GM18861 (cell line): ENCODE data around the gene LY6G6D.
"Not testable (repeated sequence)": the region's sequence is repeated elsewhere in the genome, so short reads cannot be mapped to it uniquely, and the experiment has no call there.

Experiments
- ATAC-seq: cut with Tn5 transposase; IDR thresholded peaks from one replicate; pipeline ENCODE4 v1.9.1; 2021; ENCODE audit not compliant: unreplicated experiment

LY6G6D gene

GRCh38 chr6:31691564-31692108 lies 23.5 kb upstream of the LY6G6D start:
- ATAC-seq: no peak

- no peak for ATAC-seq
Observed at GRCh38 chr6:31692353-31692752, 22.8 kb upstream of the LY6G6D start.

GRCh38 chr6:31692886-31693285 lies 22.3 kb upstream of the LY6G6D start:
- ATAC-seq: no peak

DNA sequence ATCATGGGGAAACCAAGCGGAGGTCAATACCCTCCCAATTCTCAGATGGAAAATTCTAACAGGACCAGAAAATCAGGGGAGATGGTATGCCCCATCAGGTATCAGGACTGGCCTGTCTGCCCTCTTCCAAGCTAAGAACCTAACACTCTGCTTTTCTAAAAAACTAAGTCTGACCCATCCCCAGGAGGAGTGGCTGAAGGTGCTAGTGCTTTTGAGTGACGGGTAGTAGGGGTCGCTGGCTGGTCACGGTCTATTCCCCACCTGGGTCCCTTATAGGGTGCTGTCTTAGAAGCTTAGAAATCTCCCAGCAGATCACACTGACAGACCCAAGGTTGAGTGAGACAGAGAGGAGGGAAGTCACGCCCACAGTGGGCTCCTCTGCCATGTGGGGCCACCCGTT lies 21.6 kb upstream of the LY6G6D start:
- ATAC-seq: no peak

GRCh38 chr6:31697555-31697954 lies 17.6 kb upstream of the LY6G6D start:
- no peak for ATAC-seq

GRCh38 chr6:31700740-31701401 lies 14.3 kb upstream of the LY6G6D start:
- ATAC-seq: no peak

DNA sequence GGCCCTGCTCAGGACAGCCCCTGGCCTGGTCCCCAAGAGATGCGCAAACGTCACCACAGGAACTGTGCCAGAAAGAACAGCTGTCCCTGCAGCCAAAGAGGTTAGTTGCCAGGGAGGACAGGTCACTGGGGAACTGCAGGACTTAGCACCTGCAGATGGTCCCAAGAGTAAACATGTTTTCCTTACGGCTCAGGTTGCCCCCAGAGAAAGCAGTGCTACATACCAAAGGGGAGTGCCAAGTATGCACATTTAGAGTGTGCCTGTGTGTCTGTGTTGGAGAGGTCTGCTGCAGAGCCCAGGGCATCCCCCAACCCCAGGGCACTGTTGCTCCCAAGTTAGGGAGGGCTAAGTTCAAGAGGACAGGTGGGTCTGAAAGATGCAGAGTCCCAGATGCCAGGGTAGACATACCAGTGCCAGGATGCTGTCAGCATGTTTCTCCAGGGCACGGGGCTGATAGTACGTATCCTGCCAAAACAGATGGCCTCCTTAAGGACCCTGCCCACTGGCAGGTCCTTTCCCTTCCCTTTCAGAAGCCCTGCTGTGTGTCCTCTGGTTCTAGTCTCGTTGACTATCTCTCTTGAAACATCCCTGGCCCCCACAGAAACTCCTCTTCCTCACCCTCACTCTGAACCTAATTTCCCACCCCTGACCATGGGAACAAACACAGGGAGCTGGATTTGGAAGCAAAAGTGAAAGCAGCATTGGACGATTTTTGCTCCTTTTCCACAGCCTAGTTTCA lies 13.3 kb upstream of the LY6G6D start:
- no peak for ATAC-seq

DNA sequence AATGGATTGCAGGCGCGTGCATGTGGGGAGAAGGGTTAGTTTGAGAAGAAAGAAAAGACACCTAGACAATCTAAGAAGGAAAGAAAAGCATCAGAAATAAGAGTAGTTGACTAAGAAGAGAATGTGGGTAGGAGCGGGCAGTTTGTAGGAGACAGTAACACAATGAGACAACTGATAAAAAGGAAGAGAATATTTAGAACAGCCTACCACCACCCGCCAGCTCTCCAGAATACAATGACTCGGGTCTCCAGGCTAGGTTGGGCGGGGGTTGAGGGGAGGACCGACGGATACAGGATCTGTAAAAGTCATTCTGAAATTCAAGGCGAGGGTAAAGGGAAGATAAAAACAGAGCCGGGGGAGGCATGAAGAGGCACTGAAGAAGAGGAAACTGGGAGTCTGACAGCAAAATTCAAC lies 12.7 kb upstream of the LY6G6D start:
- ATAC-seq: no peak

GRCh38 chr6:31702819-31703716 lies 12.1 kb upstream of the LY6G6D start, which contains the start of gene ABHD16A:
Gene ABHD16A (minus strand): TSS chr6:31703324. CDS start chr6:31703281, 43 bp downstream.
- peak; percentile 84 for ATAC-seq

- no peak for ATAC-seq
Observed at GRCh38 chr6:31705931-31706330, 9.2 kb upstream of the LY6G6D start.

- ATAC-seq: no peak
Observed at GRCh38 chr6:31706599-31706998, 8.5 kb upstream of the LY6G6D start, which contains the start of gene LY6G6F. Gene LY6G6F (plus strand): TSS chr6:31706866. CDS start chr6:31706907, 41 bp downstream.

DNA sequence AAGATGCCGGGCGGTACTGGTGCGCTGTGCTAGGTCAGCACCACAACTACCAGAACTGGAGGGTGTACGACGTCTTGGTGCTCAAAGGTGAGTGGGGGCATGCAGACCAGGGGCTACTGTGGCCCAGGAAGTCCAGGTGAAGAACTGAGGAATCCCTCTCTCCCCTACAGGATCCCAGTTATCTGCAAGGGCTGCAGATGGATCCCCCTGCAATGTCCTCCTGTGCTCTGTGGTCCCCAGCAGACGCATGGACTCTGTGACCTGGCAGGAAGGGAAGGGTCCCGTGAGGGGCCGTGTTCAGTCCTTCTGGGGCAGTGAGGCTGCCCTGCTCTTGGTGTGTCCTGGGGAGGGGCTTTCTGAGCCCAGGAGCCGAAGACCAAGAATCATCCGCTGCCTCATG lies 7.4 kb upstream of the LY6G6D start:
- no peak for ATAC-seq

DNA sequence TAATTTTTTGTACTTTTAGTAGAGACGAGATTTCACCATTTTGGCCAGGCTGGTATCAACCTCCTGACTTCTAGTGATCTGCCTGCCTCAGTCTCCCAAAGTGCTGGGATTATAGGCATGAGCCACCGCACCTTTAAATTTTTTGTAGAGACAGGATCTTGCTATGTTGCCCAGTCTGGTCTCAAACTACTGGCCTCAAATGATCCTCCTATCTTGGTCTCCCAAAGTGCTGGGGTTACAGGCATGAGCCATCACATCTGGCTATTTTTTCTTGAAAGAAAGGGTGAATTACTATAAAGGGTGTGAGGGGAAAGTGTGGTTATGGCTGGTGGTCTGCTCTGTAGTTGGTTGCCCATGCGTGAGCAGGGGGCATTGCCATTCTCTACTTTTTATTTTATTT lies 6.9 kb upstream of the LY6G6D start:
- ATAC-seq: no peak

GRCh38 chr6:31709157-31709556 lies 6.0 kb upstream of the LY6G6D start:
- not testable (repeated sequence) for ATAC-seq

GRCh38 chr6:31710523-31711219 lies 4.5 kb upstream of the LY6G6D start:
- no peak for ATAC-seq

- no peak for ATAC-seq
Observed at GRCh38 chr6:31711233-31711632, 3.9 kb upstream of the LY6G6D start.

DNA sequence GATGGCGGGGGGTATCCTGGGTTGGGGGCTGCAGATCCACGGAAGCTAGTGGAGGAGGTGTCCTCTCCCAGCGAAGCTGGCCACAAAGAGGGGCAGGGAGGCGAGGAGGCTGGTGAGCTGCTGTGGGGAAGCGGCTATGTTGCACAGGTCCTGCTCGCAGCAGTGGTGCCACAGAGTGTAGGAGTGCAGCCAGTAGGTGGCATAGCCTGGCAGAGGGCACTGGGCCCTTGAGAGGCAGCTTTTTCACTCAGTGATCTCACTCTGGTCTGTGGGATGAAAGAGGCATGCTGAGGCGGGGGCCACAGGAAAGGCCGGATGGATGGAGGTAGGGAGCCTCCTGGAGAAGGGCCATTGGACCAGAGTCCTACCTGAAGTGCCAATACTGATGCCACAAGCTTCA lies 2.9 kb upstream of the LY6G6D start:
- ATAC-seq: no peak

DNA sequence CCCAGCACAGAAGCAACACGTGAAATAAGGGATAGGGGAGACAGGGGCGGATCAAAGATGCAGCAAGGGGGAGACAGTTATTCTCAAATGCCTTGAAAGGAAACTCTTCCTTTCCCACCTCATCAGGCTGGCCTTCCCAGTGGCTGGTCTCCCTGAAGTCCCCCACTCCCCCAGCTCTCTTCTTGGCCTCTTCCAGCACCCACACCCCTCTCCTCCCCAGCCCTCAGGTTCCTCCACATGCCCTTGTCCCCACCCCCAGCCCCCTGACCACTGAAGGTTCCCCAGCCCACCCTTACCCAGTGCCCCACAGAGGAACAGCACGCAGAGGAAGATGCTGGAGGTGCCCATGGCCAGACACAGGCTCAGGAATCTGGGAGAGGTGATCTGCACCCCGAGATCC lies 1.7 kb upstream of the LY6G6D start:
- no peak for ATAC-seq

DNA sequence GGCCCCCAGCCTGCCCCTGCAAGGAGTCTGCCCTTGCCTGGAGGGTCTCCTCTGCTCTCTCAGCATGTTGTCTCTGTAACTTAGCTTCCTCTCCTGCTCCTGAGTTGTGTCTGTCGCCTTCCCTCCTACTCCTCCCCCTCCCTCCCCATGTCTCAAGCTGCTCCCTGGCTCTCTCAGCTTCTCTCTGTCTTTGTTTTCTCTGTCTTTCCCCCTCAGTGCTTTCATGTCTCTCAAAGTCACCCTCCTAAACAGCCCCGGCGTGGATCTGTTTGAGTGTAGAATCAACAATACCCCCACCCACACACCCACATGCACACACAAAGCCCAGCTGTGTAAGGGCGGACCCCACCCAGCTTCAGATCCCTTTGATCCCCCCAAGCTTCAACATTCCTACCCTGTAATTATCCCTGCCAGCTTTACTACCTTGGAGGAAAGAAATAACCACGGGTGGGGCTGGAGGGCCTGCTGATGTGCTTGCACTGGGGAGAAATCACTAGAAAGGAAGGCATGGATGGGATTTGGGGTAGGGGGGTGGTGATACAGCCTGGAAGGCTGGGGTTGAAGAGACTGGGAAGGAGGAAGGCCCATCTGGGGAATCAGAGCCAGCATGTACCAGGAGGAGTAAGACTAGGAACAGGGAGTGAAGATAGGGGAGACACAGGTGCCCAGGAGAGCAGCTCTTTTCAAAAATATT lies 1.0 kb upstream of the LY6G6D start:
- ATAC-seq: no peak
